Measurements from ENCODE around the gene SNTB2. TPM values are rescaled to one million over a fixed set of nuclear protein-coding genes. Genes with fewer than 3 reads are reported as not detected.

The SNTB2 gene
- total and polyA plus RNA-seq, 8 donors: 2.7 to 18.2 (median 10.0) TPM

DNA sequence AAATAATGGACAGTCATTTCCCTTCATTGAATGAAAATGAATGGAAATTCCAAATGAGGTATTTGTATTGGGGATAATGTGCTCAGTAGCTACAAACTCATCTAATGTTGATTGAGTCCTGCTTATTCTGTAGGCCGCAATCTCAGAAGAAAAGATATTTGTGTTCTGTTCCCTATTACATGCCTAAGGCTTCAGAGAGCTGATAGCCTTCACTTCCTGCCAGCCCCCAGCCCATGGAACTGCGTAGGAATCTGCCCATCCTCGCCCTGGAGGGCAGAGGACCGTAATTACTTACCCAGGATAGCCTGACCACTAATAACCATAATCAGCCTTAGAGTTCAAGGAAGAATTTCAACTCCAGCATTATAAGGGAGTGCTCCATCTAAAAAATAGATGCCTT lies 17.9 kb upstream of the SNTB2 start:
- no peak overlapping the region for H3K27ac ChIP-seq

DNA sequence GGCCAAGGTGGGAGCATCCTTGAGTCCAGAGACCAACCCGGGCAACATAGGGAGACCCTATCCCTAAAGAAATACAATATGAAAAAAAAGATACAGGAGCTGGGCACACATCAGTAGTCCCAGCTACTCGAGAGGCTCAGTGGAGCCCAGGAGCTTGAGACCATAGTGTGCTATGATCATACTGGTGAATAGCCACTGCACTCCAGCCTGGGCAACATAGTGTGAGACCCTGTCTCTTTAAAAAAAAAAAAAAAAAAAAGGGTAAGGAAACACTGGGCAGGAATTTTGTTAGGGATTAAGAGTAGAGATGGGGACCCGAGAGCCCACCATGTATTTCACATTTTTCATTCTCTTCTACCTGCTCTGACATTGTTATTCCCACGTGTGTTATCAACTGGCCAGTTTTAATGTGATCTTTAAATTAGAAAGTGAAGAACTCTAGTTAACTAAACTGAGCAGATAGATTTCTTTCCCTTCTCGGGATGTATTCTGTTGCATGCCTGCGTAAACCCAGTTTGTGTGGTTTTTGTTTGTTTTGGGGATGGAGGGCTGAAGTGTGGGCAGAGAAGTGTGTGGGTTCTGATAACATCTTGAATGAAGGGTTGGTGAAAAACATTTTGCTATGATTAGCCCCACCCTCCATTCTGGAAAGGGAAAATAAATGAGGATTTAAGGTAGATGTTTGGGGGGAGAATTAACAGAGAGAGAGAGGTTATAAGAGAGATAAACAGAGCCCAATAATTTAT lies 17.2 kb upstream of the SNTB2 start:
- Histone ChIP-seq H3K4me1 (peaks cover 5 to 19% (median 16%) of the 10 kb centered on the region in 3 donors), H3K36me3 (peaks cover 0 to 32% (median 2%) of the 10 kb centered on the region in 3 donors), H3K27me3 (no peaks in the 10 kb centered on the region), H3K27ac (peak overlapping the region in 1 of 4 donors; percentile 21), H3K9me3 (no peaks in the 10 kb centered on the region), H3K4me3 (no peak overlapping the region)
- no peak for DNase-seq
- WGBS, 2 donors: 47 to 51% methylated on average over 6 of the region's 6 CpGs
- FAIRE-seq: no peak
- intact Hi-C loops (cut with DNase I): no loop called here
- TF ChIP-seq, protein P1, sequence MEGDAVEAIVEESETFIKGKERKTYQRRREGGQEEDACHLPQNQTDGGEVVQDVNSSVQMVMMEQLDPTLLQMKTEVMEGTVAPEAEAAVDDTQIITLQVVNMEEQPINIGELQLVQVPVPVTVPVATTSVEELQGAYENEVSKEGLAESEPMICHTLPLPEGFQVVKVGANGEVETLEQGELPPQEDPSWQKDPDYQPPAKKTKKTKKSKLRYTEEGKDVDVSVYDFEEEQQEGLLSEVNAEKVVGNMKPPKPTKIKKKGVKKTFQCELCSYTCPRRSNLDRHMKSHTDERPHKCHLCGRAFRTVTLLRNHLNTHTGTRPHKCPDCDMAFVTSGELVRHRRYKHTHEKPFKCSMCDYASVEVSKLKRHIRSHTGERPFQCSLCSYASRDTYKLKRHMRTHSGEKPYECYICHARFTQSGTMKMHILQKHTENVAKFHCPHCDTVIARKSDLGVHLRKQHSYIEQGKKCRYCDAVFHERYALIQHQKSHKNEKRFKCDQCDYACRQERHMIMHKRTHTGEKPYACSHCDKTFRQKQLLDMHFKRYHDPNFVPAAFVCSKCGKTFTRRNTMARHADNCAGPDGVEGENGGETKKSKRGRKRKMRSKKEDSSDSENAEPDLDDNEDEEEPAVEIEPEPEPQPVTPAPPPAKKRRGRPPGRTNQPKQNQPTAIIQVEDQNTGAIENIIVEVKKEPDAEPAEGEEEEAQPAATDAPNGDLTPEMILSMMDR (IDR thresholded peaks at IDR 0.05): no peak
- no peak for ATAC-seq

More for the DNA sequence above, 17.9 kb upstream of the SNTB2 start:
- intact Hi-C loops (cut with DNase I): no loop called here
- no peaks in the 10 kb centered on the region for H3K9me3 ChIP-seq
- WGBS, 2 donors: 97 to 99% methylated on average over 4 of the region's 4 CpGs
- H3K4me1 ChIP-seq: peaks cover 5 to 19% (median 12%) of the 10 kb centered on the region in 3 donors
- H3K27me3 ChIP-seq: no peaks in the 10 kb centered on the region
- TF ChIP-seq, protein P1 (IDR thresholded peaks at IDR 0.05): no peak
- no peak overlapping the region for H3K4me3 ChIP-seq
- H3K36me3 ChIP-seq: peaks cover 0 to 34% (median 2%) of the 10 kb centered on the region in 3 donors
- no peak for FAIRE-seq
- no peak for DNase-seq
- ATAC-seq: no peak

DNA sequence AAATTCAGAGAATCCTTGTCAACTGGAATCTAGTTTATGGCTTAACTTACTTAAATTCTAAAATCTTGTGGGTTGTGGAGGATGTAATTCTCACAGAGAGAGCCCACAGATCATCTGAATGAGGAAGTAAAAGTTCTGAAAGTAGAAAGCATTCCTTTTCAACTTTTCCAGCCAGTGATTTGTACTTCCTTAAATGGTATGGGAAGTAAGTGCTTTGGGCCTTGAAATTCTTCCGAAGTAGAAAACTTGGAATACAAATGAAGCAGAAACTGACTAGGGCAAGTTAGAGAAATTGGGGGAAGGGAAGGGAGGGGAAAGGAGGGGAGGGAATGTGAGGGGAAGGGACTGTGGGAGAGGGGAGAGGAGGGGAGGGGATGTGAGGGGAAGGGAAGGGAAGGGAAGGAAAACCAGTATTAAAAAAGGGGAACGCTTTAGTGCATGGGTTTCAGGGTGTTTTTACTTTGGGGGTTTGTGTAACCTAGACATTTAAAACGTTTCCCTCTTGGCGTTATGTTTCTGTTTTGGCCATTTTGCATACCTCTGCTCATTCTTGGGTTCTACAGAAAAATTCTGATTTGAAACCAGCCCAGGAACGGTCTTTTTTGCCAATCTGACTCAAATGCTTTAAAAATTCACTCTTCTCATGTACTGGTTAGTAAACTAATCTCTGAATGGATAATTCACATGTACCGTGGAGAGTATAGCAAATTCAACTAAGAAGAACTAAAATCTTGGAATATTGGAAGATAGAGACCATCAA lies 15.5 kb upstream of the SNTB2 start:
- WGBS, 2 donors: 73 to 77% methylated on average over 6 of the region's 6 CpGs
- no peaks in the 10 kb centered on the region for H3K27me3 ChIP-seq
- TF ChIP-seq, protein P1 (IDR thresholded peaks at IDR 0.05): no peak
- H3K27ac ChIP-seq: peak overlapping the region in 3 of 4 donors; percentile 33 to 63 (median 52)
- intact Hi-C loops (cut with DNase I): no loop called here
- peaks cover 0 to 19% (median 2%) of the 10 kb centered on the region in 3 donors for H3K36me3 ChIP-seq
- DNase-seq (no peak), FAIRE-seq (no peak), ATAC-seq (peak in 3 of 4 donors; percentile 20 to 38 (median 37))
- peaks cover 5 to 19% (median 16%) of the 10 kb centered on the region in 3 donors for H3K4me1 ChIP-seq
- H3K4me3 ChIP-seq: no peak overlapping the region
- H3K9me3 ChIP-seq: no peaks in the 10 kb centered on the region

DNA sequence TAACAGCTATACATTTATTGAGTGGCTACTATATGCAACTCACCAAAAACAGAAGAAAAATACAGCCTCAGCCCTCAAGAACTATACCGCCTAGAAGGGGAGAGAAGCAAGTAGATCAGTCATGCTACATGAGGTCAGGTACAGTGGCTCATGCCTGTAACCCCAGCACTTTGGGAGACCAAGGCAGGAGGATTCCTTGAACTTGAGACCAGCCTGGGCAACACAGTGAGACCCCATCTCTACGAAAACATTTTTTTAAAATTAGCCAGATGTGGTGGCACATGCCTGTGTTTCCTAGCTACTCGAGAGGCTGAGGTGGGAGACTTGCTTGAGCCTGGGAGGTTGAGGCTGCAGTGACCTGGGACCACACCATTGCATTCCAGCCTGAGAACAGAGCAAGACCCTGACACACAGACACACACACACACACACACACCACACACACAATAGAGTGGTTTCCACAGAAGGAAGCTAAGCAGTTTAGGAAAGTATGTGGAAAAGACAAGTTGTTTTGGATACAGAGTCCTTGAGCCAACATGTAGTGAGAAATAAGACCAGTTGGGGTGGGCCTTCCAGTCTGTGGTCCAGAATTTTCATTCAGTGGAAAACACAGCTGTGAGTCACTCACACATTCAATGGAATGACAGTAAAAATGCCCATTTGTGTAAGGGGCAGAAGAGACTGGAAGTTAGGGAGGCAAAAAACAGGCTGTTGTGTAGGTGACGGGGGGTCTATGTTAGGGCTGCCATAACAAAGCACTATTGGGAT lies 10.7 kb upstream of the SNTB2 start:
- H3K9me3 ChIP-seq: no peaks in the 10 kb centered on the region
- FAIRE-seq: no peak
- H3K27me3 ChIP-seq: no peaks in the 10 kb centered on the region
- H3K36me3 ChIP-seq: no peaks in the 10 kb centered on the region
- TF ChIP-seq, protein P1 (IDR thresholded peaks at IDR 0.05): no peak
- no peak for ATAC-seq
- H3K4me1 ChIP-seq: peaks cover 10 to 19% (median 16%) of the 10 kb centered on the region in 3 donors
- no peak for DNase-seq
- H3K27ac ChIP-seq: no peak overlapping the region
- intact Hi-C loops (cut with DNase I): no loop called here
- WGBS, 2 donors: 96 to 99% methylated on average over 4 of the region's 4 CpGs
- H3K4me3 ChIP-seq: no peak overlapping the region
